IMR-90 (cell line): Measurements from ENCODE around the gene ACP1. TPM values are rescaled to one million over a fixed set of nuclear protein-coding genes. Genes with fewer than 3 reads are reported as not detected.

Experiments
- ATAC-seq: fragments of 200-7000 bp; cut with Tn5 transposase; 2 replicates; pipeline ENCODE4 v1.9.1; 2020; ENCODE audit warnings: low read depth, mild to moderate bottlenecking, moderate library complexity
- BruUV-seq: library from RNA; stranded (reverse); fragments of 400-500 nt; replicated peaks from 2 replicates; lab custom pipeline; 2021; lab: Mats Ljungman, UMichigan
- CTCF ChIA-PET: fragments of 300-600 bp; formaldehyde crosslinking; extraction: SDS; loops from one replicate; lab custom pipeline; 2021; ENCODE audit warnings: antibody characterized with exemption; lab: Yijun Ruan, JAX
- POLR2A ChIA-PET: fragments of 300-600 bp; sonication (Branson Sonifier 250); formaldehyde crosslinking; loops from one replicate; lab custom pipeline; 2022; ENCODE audit warnings: antibody characterized with exemption; ENCODE audit not compliant: unreplicated experiment; lab: Charles Lee
- DNase-seq: peaks from one replicate; pipeline ENCODE4 v3.0.0; 2013
- H2AFZ ChIP-seq: replicated peaks from 2 replicates; pipeline ENCODE3; 2013; ENCODE audit warnings: low read length, mild to moderate bottlenecking; ENCODE audit not compliant: poor library complexity
- H2AK5ac ChIP-seq: 2 replicates; pipeline ENCODE4 v1.6.1; 2013; ENCODE audit warnings: low read depth, low read length, inconsistent platforms
- H2AK9ac ChIP-seq: replicated peaks from 2 replicates; pipeline ENCODE3; 2013; ENCODE audit warnings: mild to moderate bottlenecking, low read depth, low read length, moderate library complexity; ENCODE audit not compliant: poor library complexity
- H2BK120ac ChIP-seq: 2 replicates; pipeline ENCODE4 v1.6.1; 2013; ENCODE audit warnings: low read depth, low read length, inconsistent platforms
- H2BK15ac ChIP-seq: 3 replicates; pipeline ENCODE4 v1.6.1; 2013; ENCODE audit warnings: low read depth, low read length, inconsistent platforms
- H2BK20ac ChIP-seq: 2 replicates; pipeline ENCODE4 v1.6.1; 2013; ENCODE audit warnings: low read depth, mild to moderate bottlenecking, inconsistent platforms, low read length, moderate library complexity
- H2BK5ac ChIP-seq: 2 replicates; pipeline ENCODE4 v1.6.1; 2013; ENCODE audit warnings: mild to moderate bottlenecking, low read depth, low read length, inconsistent platforms; ENCODE audit not compliant: poor library complexity, severe bottlenecking
- H3K14ac ChIP-seq: replicated peaks from 2 replicates; pipeline ENCODE4 v1.6.1; 2013; ENCODE audit warnings: low read depth, low read length, inconsistent platforms
- H3K18ac ChIP-seq: 2 replicates; pipeline ENCODE4 v1.6.1; 2013; ENCODE audit warnings: low read depth, low read length, control low read depth
- H3K23ac ChIP-seq: 2 replicates; pipeline ENCODE4 v1.6.1; 2013; ENCODE audit warnings: low read depth, low read length, inconsistent platforms
- H3K27ac ChIP-seq: 2 replicates; pipeline ENCODE4 v1.5.1; 2013; ENCODE audit warnings: mild to moderate bottlenecking, control low read depth, low read length; ENCODE audit not compliant: insufficient read depth
- H3K27me3 ChIP-seq: 2 replicates; pipeline ENCODE4 v1.6.1; 2013; ENCODE audit warnings: low read length; ENCODE audit not compliant: control insufficient read depth, insufficient read depth
- H3K36me3 ChIP-seq: 2 replicates; pipeline ENCODE4 v1.6.1; 2013; ENCODE audit warnings: low read length, mixed read lengths; ENCODE audit not compliant: control insufficient read depth, insufficient read depth
- H3K4ac ChIP-seq: 2 replicates; pipeline ENCODE4 v1.6.1; 2013; ENCODE audit warnings: low read depth, low read length, inconsistent platforms
- H3K4me1 ChIP-seq: 2 replicates; pipeline ENCODE4 v1.6.1; 2013; ENCODE audit warnings: low read length, mixed read lengths; ENCODE audit not compliant: control insufficient read depth, insufficient read depth
- H3K4me2 ChIP-seq: 2 replicates; pipeline ENCODE4 v1.6.1; 2013; ENCODE audit warnings: low read depth, mild to moderate bottlenecking, control low read depth, low read length, moderate library complexity
- H3K4me3 ChIP-seq: 2 replicates; pipeline ENCODE4 v1.5.1; 2013; ENCODE audit warnings: low read depth, mild to moderate bottlenecking, control low read depth, low read length, moderate library complexity; ENCODE audit not compliant: insufficient read depth
- H3K56ac ChIP-seq: 2 replicates; pipeline ENCODE4 v1.6.1; 2013; ENCODE audit warnings: low read length, inconsistent platforms; ENCODE audit not compliant: insufficient read depth; ENCODE audit errors: extremely low read depth
- H3K79me1 ChIP-seq, 2 experiments: 2 replicates each; pipeline ENCODE4 v1.6.1; 2013; ENCODE audit warnings: low read length in 2 of 2, inconsistent platforms in 1 of 2, low read depth in 1 of 2
- H3K9ac ChIP-seq: 2 replicates; pipeline ENCODE4 v1.6.1; 2013; ENCODE audit warnings: low read depth, low read length, control low read depth
- H3K9me1 ChIP-seq: 2 replicates; pipeline ENCODE4 v1.6.1; 2013; ENCODE audit warnings: low read length, inconsistent platforms; ENCODE audit not compliant: insufficient read depth
- H3K9me3 ChIP-seq: 2 replicates; pipeline ENCODE4 v1.6.1; 2013; ENCODE audit warnings: low read length; ENCODE audit not compliant: control insufficient read depth, insufficient read depth
- H4K20me1 ChIP-seq: 2 replicates; pipeline ENCODE4 v1.6.1; 2013; ENCODE audit warnings: low read length, inconsistent platforms; ENCODE audit not compliant: insufficient read depth
- H4K5ac ChIP-seq: 2 replicates; pipeline ENCODE4 v1.6.1; 2013; ENCODE audit warnings: mild to moderate bottlenecking, low read depth, low read length, control low read depth
- H4K8ac ChIP-seq, 2 experiments: 2 replicates each; pipeline ENCODE4 v1.6.1; 2013; ENCODE audit warnings: low read depth in 2 of 2, low read length in 2 of 2, control low read depth in 1 of 2, inconsistent platforms in 1 of 2
- H4K91ac ChIP-seq: 2 replicates; pipeline ENCODE4 v1.6.1; 2013; ENCODE audit warnings: low read depth, low read length, inconsistent platforms; ENCODE audit not compliant: insufficient read depth
- BHLHE40 ChIP-seq: fragments of 150-350 bp; IDR thresholded peaks from 2 replicates; pipeline ENCODE4 v1.6.1; 2016; ENCODE audit warnings: mild to moderate bottlenecking, low read depth, low read length
- CEBPB ChIP-seq: IDR thresholded peaks from 2 replicates; pipeline ENCODE4 v1.6.1; 2012; ENCODE audit warnings: low read depth, low read length, improper control_type of control experiment
- CHD1 ChIP-seq: IDR thresholded peaks from 2 replicates; pipeline ENCODE4 v1.6.1; 2012; ENCODE audit warnings: low read depth, low read length, improper control_type of control experiment
- CTCF ChIP-seq: conservative IDR thresholded peaks from 2 replicates; pipeline ENCODE4 v1.5.1; 2012; ENCODE audit warnings: mild to moderate bottlenecking, low read depth, low read length, improper control_type of control experiment
- ELK1 ChIP-seq: fragments of 150-350 bp; IDR thresholded peaks from 2 replicates; pipeline ENCODE4 v1.6.1; 2016; ENCODE audit warnings: low read depth, mild to moderate bottlenecking, low read length, moderate library complexity, borderline replicate concordance
- FOS ChIP-seq: fragments of 150-350 bp; IDR thresholded peaks from 2 replicates; pipeline ENCODE4 v1.6.1; 2016; ENCODE audit warnings: low read depth, low read length
- MAFK ChIP-seq: IDR thresholded peaks from 2 replicates; pipeline ENCODE4 v1.6.1; 2012; ENCODE audit warnings: low read depth, low read length, improper control_type of control experiment
- MAZ ChIP-seq: IDR thresholded peaks from 2 replicates; pipeline ENCODE4 v1.6.1; 2012; ENCODE audit warnings: low read depth, mild to moderate bottlenecking, low read length, improper control_type of control experiment, moderate library complexity, borderline replicate concordance
- MXI1 ChIP-seq: IDR thresholded peaks from 2 replicates; pipeline ENCODE4 v1.6.1; 2012; ENCODE audit warnings: low read depth, mild to moderate bottlenecking, low read length, moderate library complexity, borderline replicate concordance
- NFE2L2 ChIP-seq: fragments of 150-350 bp; IDR thresholded peaks from 2 replicates; pipeline ENCODE4 v1.6.1; 2016; ENCODE audit warnings: low read depth, mild to moderate bottlenecking, low read length
- POLR2A ChIP-seq: IDR thresholded peaks from 2 replicates; pipeline ENCODE4 v1.6.1; 2012; ENCODE audit warnings: mild to moderate bottlenecking, low read depth, low read length
- RAD21 ChIP-seq: IDR thresholded peaks from 2 replicates; pipeline ENCODE4 v1.6.1; 2012; ENCODE audit warnings: low read length, improper control_type of control experiment
- RCOR1 ChIP-seq: IDR thresholded peaks from 2 replicates; pipeline ENCODE4 v1.6.1; 2012; ENCODE audit warnings: mild to moderate bottlenecking, low read length, improper control_type of control experiment; ENCODE audit not compliant: insufficient replicate concordance
- RFX5 ChIP-seq: IDR thresholded peaks from 2 replicates; pipeline ENCODE4 v1.8.0; 2012; ENCODE audit warnings: low read depth, mild to moderate bottlenecking, low read length, moderate library complexity
- SMC3 ChIP-seq: fragments of 150-350 bp; IDR thresholded peaks from 2 replicates; pipeline ENCODE4 v1.6.1; 2016; ENCODE audit warnings: low read depth, mild to moderate bottlenecking, antibody characterized with exemption, low read length, moderate library complexity
- USF2 ChIP-seq: fragments of 150-350 bp; IDR thresholded peaks from 2 replicates; pipeline ENCODE4 v1.6.1; 2017; ENCODE audit warnings: mild to moderate bottlenecking, antibody characterized with exemption, low read length, low read depth
- WGBS, 2 experiments: methylation state at CpG; one replicate each; pipeline versions ENCODE4 v1.1.5 to v1.1.7; 2013; ENCODE audit warnings: missing lambda C conversion rate in 2 of 2; ENCODE audit not compliant: insufficient read length in 1 of 2; ENCODE audit errors: extremely low coverage in 2 of 2; 5-methylcytosine and 5-hydroxymethylcytosine counted together
- dilution Hi-C: fragments of 300-500 bp; cut with HindIII; formaldehyde crosslinking; loops from one replicate; pipeline ENCODE4 v1.14.3; 2018; ENCODE audit warnings: low sequenced_read_pairs; ENCODE audit not compliant: unreplicated experiment
- in situ Hi-C: fragments of 300-500 bp; cut with MboI; formaldehyde crosslinking; loops from 3 replicates; pipeline ENCODE4 v1.14.3; 2019; ENCODE audit warnings: low sequenced_read_pairs, inconsistent platforms, mixed read lengths
- intact Hi-C: fragments of 100-400 bp; cut with micrococcal nuclease; formaldehyde crosslinking; loops from 2 replicates; pipeline ENCODE4 v1.10.0; 2022
- polyA plus RNA-seq, 3 experiments: library from polyadenylated mRNA; depleted of rRNA; stranded (reverse); fragments of >200 nt; gene quantifications; 2 replicates each; pipeline ENCODE4 v1.2.3, GENCODE V29; 2012; ENCODE audit warnings: low replicate concordance in 1 of 3
- total RNA-seq: library from RNA; depleted of rRNA; stranded (reverse); fragments of >200 nt; gene quantifications from 2 replicates; pipeline ENCODE4 v1.2.3, GENCODE V29; 2012

ACP1 gene
- total and polyA plus RNA-seq, 2 of the 4 experiments (the other 2 are of a cell fraction): 85.7 to 104 TPM

GRCh38 chr2:231521-232185 lies 33.1 kb upstream of the ACP1 start:
- H3K14ac ChIP-seq: no peak overlapping the region
- WGBS, 2 experiments: no CpG with 5 or more reads among the region's 9 CpGs
- H3K4me1 ChIP-seq: no peaks in the 10 kb centered on the region
- H2BK5ac ChIP-seq: no peak overlapping the region
- H4K8ac ChIP-seq: no peak overlapping the region
- no peaks in the 10 kb centered on the region for H3K79me1 ChIP-seq
- no peak for TF ChIP-seq USF2
- TF ChIP-seq RAD21: no peak
- TF ChIP-seq CEBPB: no peak
- no peak for TF ChIP-seq RFX5
- no peak for TF ChIP-seq CTCF
- TF ChIP-seq NFE2L2: no peak
- TF ChIP-seq MAZ: no peak
- TF ChIP-seq MAFK: no peak
- TF ChIP-seq POLR2A: no peak
- TF ChIP-seq SMC3: no peak
- no peak for TF ChIP-seq ELK1
- TF ChIP-seq MXI1: no peak
- TF ChIP-seq BHLHE40: no peak
- no peak for TF ChIP-seq CHD1
- TF ChIP-seq FOS: no peak
- TF ChIP-seq RCOR1: no peak
- in situ Hi-C loops: no loop called here
- H3K4ac ChIP-seq: no peak overlapping the region
- no TSS peak for BruUV-seq
- no peak overlapping the region for H3K56ac ChIP-seq
- peaks cover 4% of the 10 kb centered on the region for H3K36me3 ChIP-seq
- H4K5ac ChIP-seq: no peak overlapping the region
- dilution Hi-C loops: no loop called here
- no peaks in the 10 kb centered on the region for H3K9me3 ChIP-seq
- no peak overlapping the region for H3K23ac ChIP-seq
- H2AFZ ChIP-seq: no peak overlapping the region
- no peak overlapping the region for H2BK20ac ChIP-seq
- H3K9ac ChIP-seq: no peak overlapping the region
- H4K20me1 ChIP-seq: no peaks in the 10 kb centered on the region
- H3K4me3 ChIP-seq: no peak overlapping the region
- intact Hi-C loops: no loop called here
- H3K18ac ChIP-seq: no peak overlapping the region
- H3K9me1 ChIP-seq: peaks cover 4% of the 10 kb centered on the region
- DNase-seq (no peak), ATAC-seq (no peak)
- H3K4me2 ChIP-seq: no peak overlapping the region
- H2BK15ac ChIP-seq: no peak overlapping the region
- POLR2A ChIA-PET: no interaction called here
- no peak overlapping the region for H3K27ac ChIP-seq
- H3K27me3 ChIP-seq: no peaks in the 10 kb centered on the region
- no peak overlapping the region for H2BK120ac ChIP-seq
- H2AK9ac ChIP-seq: no peak overlapping the region
- CTCF ChIA-PET: interaction anchor here (0.7 kb wide), 1 partner anchor 27 kb away, joined by 5 read pairs; no protein-coding TSS in a partner anchor
- no peak overlapping the region for H4K91ac ChIP-seq
- no peak overlapping the region for H2AK5ac ChIP-seq
